Left lobe of liver (tissue), 1 donor: ENCODE data around the gene KRTAP1-3. TPM values are rescaled to one million over a fixed set of nuclear protein-coding genes. Genes with fewer than 3 reads are reported as not detected.

Experiments
- total RNA-seq: library from RNA; stranded (reverse); gene quantifications from one replicate; pipeline ENCODE4 v1.2.1, GENCODE V29; 2021
- donor health status: DM: no; HTN: yes; CAD: no.

KRTAP1-3 gene
- total RNA-seq, 1 donor from 2014 or later = not detected

Other genes with a start within 250 kb of the KRTAP1-3 start
- gene KRT28, start 234.9 kb downstream of the KRTAP1-3 start, total RNA-seq = not detected
- gene KRT10, start 212.3 kb downstream of the KRTAP1-3 start, total RNA-seq = 12.2 TPM
- gene KRT12, start 167.7 kb downstream of the KRTAP1-3 start, total RNA-seq = not detected
- 0.40 TPM for gene KRT20, start 149.6 kb downstream of the KRTAP1-3 start, total RNA-seq
- 0.13 TPM for gene KRT23, start 97.2 kb downstream of the KRTAP1-3 start, total RNA-seq
- gene KRT39, start 67.9 kb downstream of the KRTAP1-3 start, total RNA-seq = not detected
- not detected for gene KRT40, start 50.5 kb downstream of the KRTAP1-3 start, total RNA-seq
- gene KRTAP3-3, start 40.7 kb downstream of the KRTAP1-3 start, total RNA-seq = not detected
- not detected for gene KRTAP3-2, start 35.0 kb downstream of the KRTAP1-3 start, total RNA-seq
- not detected for gene KRTAP3-1, start 25.7 kb downstream of the KRTAP1-3 start, total RNA-seq
- gene KRTAP1-5, start 7.7 kb downstream of the KRTAP1-3 start, total RNA-seq = not detected
- not detected for gene KRTAP1-4, start 4.7 kb downstream of the KRTAP1-3 start, total RNA-seq
- gene KRTAP1-1, start 6.6 kb upstream of the KRTAP1-3 start, total RNA-seq = not detected
- not detected for gene KRTAP2-1, start 12.4 kb upstream of the KRTAP1-3 start, total RNA-seq
- gene KRTAP2-2, start 20.4 kb upstream of the KRTAP1-3 start, total RNA-seq = not detected
- not detected for gene KRTAP2-3, start 25.2 kb upstream of the KRTAP1-3 start, total RNA-seq
- gene KRTAP2-4, start 31.0 kb upstream of the KRTAP1-3 start, total RNA-seq = not detected
- gene KRTAP4-7, start 49.3 kb upstream of the KRTAP1-3 start, total RNA-seq = not detected
- not detected for gene KRTAP4-8, start 63.3 kb upstream of the KRTAP1-3 start, total RNA-seq
- not detected for gene KRTAP4-16, start 67.3 kb upstream of the KRTAP1-3 start, total RNA-seq
- not detected for gene KRTAP4-9, start 70.5 kb upstream of the KRTAP1-3 start, total RNA-seq
- not detected for gene KRTAP4-11, start 83.5 kb upstream of the KRTAP1-3 start, total RNA-seq
- gene KRTAP4-12, start 89.3 kb upstream of the KRTAP1-3 start, total RNA-seq = not detected
- gene KRTAP4-6, start 105.7 kb upstream of the KRTAP1-3 start, total RNA-seq = not detected
- not detected for gene KRTAP4-5, start 115.0 kb upstream of the KRTAP1-3 start, total RNA-seq
- gene KRTAP4-4, start 125.9 kb upstream of the KRTAP1-3 start, total RNA-seq = not detected
- not detected for gene KRTAP4-3, start 133.3 kb upstream of the KRTAP1-3 start, total RNA-seq
- gene KRTAP4-2, start 143.3 kb upstream of the KRTAP1-3 start, total RNA-seq = not detected
- gene KRTAP4-1, start 150.0 kb upstream of the KRTAP1-3 start, total RNA-seq = not detected
- not detected for gene KRTAP9-1, start 155.0 kb upstream of the KRTAP1-3 start, total RNA-seq
- not detected for gene KRTAP9-2, start 191.8 kb upstream of the KRTAP1-3 start, total RNA-seq
- not detected for gene KRTAP9-3, start 197.6 kb upstream of the KRTAP1-3 start, total RNA-seq
- gene KRTAP9-8, start 203.1 kb upstream of the KRTAP1-3 start, total RNA-seq = not detected
- not detected for gene KRTAP9-4, start 214.8 kb upstream of the KRTAP1-3 start, total RNA-seq
- not detected for gene KRTAP9-9, start 220.5 kb upstream of the KRTAP1-3 start, total RNA-seq
- gene KRTAP9-6, start 230.5 kb upstream of the KRTAP1-3 start, total RNA-seq = not detected
- not detected for gene KRTAP9-7, start 240.8 kb upstream of the KRTAP1-3 start, total RNA-seq